B cell (primary cell): ENCODE results near the gene PFAS. TPM values are rescaled to one million over a fixed set of nuclear protein-coding genes. Genes with fewer than 3 reads are reported as not detected.

Experiments
- ATAC-seq: fragments of 200-7000 bp; cut with Tn5 transposase; one replicate; pipeline ENCODE4 v1.10.0; 2021; ENCODE audit warnings: low read depth, mild to moderate bottlenecking, moderate number of reproducible peaks, moderate library complexity
- CTCF ChIA-PET: fragments of 350-600 bp; sonication (Branson Sonifier 250); formaldehyde crosslinking; loops from one replicate; lab custom pipeline; 2021; ENCODE audit warnings: antibody characterized with exemption, inconsistent platforms; lab: Charles Lee
- POLR2A ChIA-PET: fragments of 350-600 bp; sonication (Branson Sonifier 250); formaldehyde crosslinking; loops from one replicate; lab custom pipeline; 2021; ENCODE audit warnings: antibody characterized with exemption; lab: Charles Lee
- DNase-seq: peaks from one replicate; pipeline ENCODE4 v3.0.0; 2013
- H2AFZ ChIP-seq: 2 replicates; pipeline ENCODE4 v1.6.1; 2012; ENCODE audit warnings: mild to moderate bottlenecking, low read depth, low read length; ENCODE audit not compliant: insufficient read depth, poor library complexity, severe bottlenecking
- H3K27ac ChIP-seq, 2 donors: 1 replicate in 1 of 2; 2 replicates in 1 of 2; pipeline ENCODE4 v1.5.1; 2012 to 2013; ENCODE audit warnings: low read length in 2 of 2, mild to moderate bottlenecking in 2 of 2, moderate library complexity in 1 of 2
- H3K27me3 ChIP-seq, 4 experiments: fragments of 200-600 bp in 1 of 4; sonication (generic) in 1 of 4; replicated peaks in 1 of 4; 1 replicate in 2 of 4; 2 replicates in 2 of 4; pipeline versions ENCODE4 v1.6.1 to v1.7.0; 2013 to 2016; ENCODE audit warnings: low read length in 3 of 4, mild to moderate bottlenecking in 2 of 4, mixed read lengths in 1 of 4, moderate library complexity in 1 of 4; ENCODE audit not compliant: insufficient read depth in 4 of 4, control insufficient read depth in 3 of 4; ENCODE audit errors: control extremely low read depth in 1 of 4
- H3K36me3 ChIP-seq, 2 experiments: replicated peaks in 1 of 2; 1 replicate in 1 of 2; 2 replicates in 1 of 2; pipeline versions ENCODE4 v1.6.1 to v1.7.1; 2013; ENCODE audit warnings: low read length in 1 of 2; ENCODE audit not compliant: insufficient read depth in 2 of 2, control insufficient read depth in 1 of 2; ENCODE audit errors: control extremely low read depth in 1 of 2, extremely low read depth in 1 of 2
- H3K4me1 ChIP-seq, 2 donors: fragments of 200-600 bp in 1 of 2; sonication (generic) in 1 of 2; 1 replicate in 1 of 2; 2 replicates in 1 of 2; pipeline versions ENCODE4 v1.5.1 to v1.6.1; 2013 to 2017; ENCODE audit warnings: low read length in 2 of 2; ENCODE audit not compliant: control insufficient read depth in 2 of 2, insufficient read depth in 2 of 2
- H3K4me2 ChIP-seq: replicated peaks from 2 replicates; pipeline ENCODE3; 2012; ENCODE audit warnings: mild to moderate bottlenecking, low read depth, low read length; ENCODE audit not compliant: poor library complexity, severe bottlenecking
- H3K4me3 ChIP-seq, 5 experiments: fragments of 200-600 bp in 1 of 5; sonication (generic) in 1 of 5; 1 replicate in 3 of 5; 2 replicates in 2 of 5; pipeline versions ENCODE4 v1.5.1 to v1.7.0; 2011 to 2016; ENCODE audit warnings: low read length in 4 of 5, mild to moderate bottlenecking in 4 of 5, low read depth in 2 of 5, control low read depth in 1 of 5, moderate library complexity in 1 of 5; ENCODE audit not compliant: insufficient read depth in 1 of 5; ENCODE audit errors: control extremely low read depth in 1 of 5, extremely low read depth in 1 of 5
- H3K79me2 ChIP-seq: fragments of 200-600 bp; sonication (generic); one replicate; pipeline ENCODE4 v1.6.0; 2016; ENCODE audit warnings: low read length; ENCODE audit not compliant: control insufficient read depth, insufficient read depth
- H3K9ac ChIP-seq: fragments of 200-600 bp; sonication (generic); 2 replicates; pipeline ENCODE4 v1.6.1; 2017; ENCODE audit warnings: mild to moderate bottlenecking, low read length, moderate library complexity
- H3K9me3 ChIP-seq, 3 donors: one replicate each; pipeline versions ENCODE4 v1.6.1 to v1.7.1; 2013; ENCODE audit warnings: low read length in 2 of 3; ENCODE audit not compliant: control insufficient read depth in 2 of 3, insufficient read depth in 1 of 3; ENCODE audit errors: control extremely low read depth in 1 of 3
- H4K20me1 ChIP-seq: 2 replicates; pipeline ENCODE4 v1.6.0; 2012; ENCODE audit warnings: mild to moderate bottlenecking, low read length; ENCODE audit not compliant: insufficient read depth, control insufficient read depth, poor library complexity, severe bottlenecking
- H3K27ac Mint-ChIP-seq: one replicate; pipeline ENCODE4 v1.8.0; 2021; ENCODE audit warnings: mixed read lengths
- H3K27me3 Mint-ChIP-seq: one replicate; pipeline ENCODE4 v1.8.0; 2021; ENCODE audit warnings: mixed read lengths
- H3K4me1 Mint-ChIP-seq: one replicate; pipeline ENCODE4 v1.8.0; 2021; ENCODE audit warnings: mixed read lengths
- H3K4me3 Mint-ChIP-seq: one replicate; pipeline ENCODE4 v1.8.0; 2021; ENCODE audit warnings: mixed read lengths
- H3K9me3 Mint-ChIP-seq: one replicate; pipeline ENCODE4 v1.8.0; 2022; ENCODE audit warnings: mixed read lengths; ENCODE audit not compliant: insufficient read depth
- CTCF ChIP-seq: fragments of 200-600 bp; IDR thresholded peaks from one replicate; pipeline ENCODE4 v1.8.0; 2022; ENCODE audit warnings: antibody characterized with exemption, mild to moderate bottlenecking
- EZH2 ChIP-seq: IDR thresholded peaks from 2 replicates; pipeline ENCODE4 v1.6.1; 2012; ENCODE audit warnings: borderline replicate concordance, low read depth, mild to moderate bottlenecking, moderate library complexity, low read length; ENCODE audit not compliant: insufficient read depth, poor library complexity, severe bottlenecking
- WGBS: methylation state at CpG from one replicate; pipeline ENCODE4 v1.1.5; 2013; ENCODE audit warnings: missing lambda C conversion rate; ENCODE audit not compliant: insufficient coverage; 5-methylcytosine and 5-hydroxymethylcytosine counted together
- intact Hi-C: fragments of 100-400 bp; cut with micrococcal nuclease; formaldehyde crosslinking; loops from one replicate; pipeline ENCODE4 v1.10.0; 2022
- polyA plus RNA-seq: library from polyadenylated mRNA; depleted of rRNA; stranded (reverse); fragments of >200 nt; gene quantifications from 2 replicates; pipeline ENCODE4 v1.2.3, GENCODE V29; 2012
- total RNA-seq, 2 donors: library from RNA; stranded (reverse); fragments of 120-200 nt in 1 of 2; gene quantifications; 1 replicate in 1 of 2; 2 replicates in 1 of 2; pipeline versions ENCODE4 v1.2.3 to v1.2.4, GENCODE V29; 2013 to 2022

Gene PFAS
- total and polyA plus RNA-seq, 2 donors (not counting 1 experiment from before 2014, with no cell fraction given): 22.3 to 65.5 TPM

- Mint-ChIP-seq H3K27ac (peak overlapping the region; percentile 96), H3K4me3 (peak overlapping the region; percentile 89), H3K9me3 (no peaks in the 10 kb centered on the region), H3K4me1 (peaks cover 47% of the 10 kb centered on the region), H3K27me3 (no peaks in the 10 kb centered on the region)
- WGBS: 1% methylated on average over 40 of the region's 45 CpGs
- intact Hi-C loops: loop anchor here (1.0 to 10.0 kb wide), 2 partner anchors 31 to 214 kb away; partner anchors contain the start of genes BORCS6 and NDEL1
- no peaks in the 10 kb centered on the region for H4K20me1 ChIP-seq
- peak overlapping the region; percentile 75 for H3K9ac ChIP-seq
- peaks cover 6% of the 10 kb centered on the region for H3K79me2 ChIP-seq
- H3K4me2 ChIP-seq: peak overlapping the region; percentile 82
- no peaks in the 10 kb centered on the region for H3K9me3 ChIP-seq
- no peak for TF ChIP-seq CTCF
- TF ChIP-seq EZH2: no peak
- peak overlapping the region; percentile 90 to 93 for H3K27ac ChIP-seq
- ATAC-seq: peak; percentile 11
- peak overlapping the region; percentile 82 for H2AFZ ChIP-seq
- CTCF ChIA-PET: interaction anchor here (0.6 to 7.6 kb wide), 23 partner anchors 9 to 381 kb away, joined by 3 to 86 read pairs (median 4); partner anchors contain the start of genes AURKB, BORCS6, CTC1 and PFAS
- H3K4me1 ChIP-seq: peaks cover 17 to 38% of the 10 kb centered on the region in 2 donors
- H3K4me3 ChIP-seq: peak overlapping the region; percentile 75 to 100 (median 78)
- H3K27me3 ChIP-seq: no peaks in the 10 kb centered on the region
- POLR2A ChIA-PET: interaction anchor here (0.6 to 7.5 kb wide), 19 partner anchors 10 to 982 kb away, joined by 3 to 158 read pairs (median 7); partner anchors contain the start of genes AURKB, BORCS6, CTC1 and PFAS
- peak; percentile 93 for DNase-seq
- H3K36me3 ChIP-seq: peaks cover 0 to 6% of the 10 kb centered on the region in 2 experiments
Measured at GRCh38 chr17:8220783-8221662, 28.1 kb upstream of the PFAS start.
